G401.6 (cell line): Measurements from ENCODE around the gene MROH8.

ENCODE experiments used
- FAIRE-seq: peaks from 2 replicates; lab custom pipeline; 2012; peaks lifted over from hg19 to GRCh38; lab: Jason Lieb, UNC

The MROH8 gene

DNA sequence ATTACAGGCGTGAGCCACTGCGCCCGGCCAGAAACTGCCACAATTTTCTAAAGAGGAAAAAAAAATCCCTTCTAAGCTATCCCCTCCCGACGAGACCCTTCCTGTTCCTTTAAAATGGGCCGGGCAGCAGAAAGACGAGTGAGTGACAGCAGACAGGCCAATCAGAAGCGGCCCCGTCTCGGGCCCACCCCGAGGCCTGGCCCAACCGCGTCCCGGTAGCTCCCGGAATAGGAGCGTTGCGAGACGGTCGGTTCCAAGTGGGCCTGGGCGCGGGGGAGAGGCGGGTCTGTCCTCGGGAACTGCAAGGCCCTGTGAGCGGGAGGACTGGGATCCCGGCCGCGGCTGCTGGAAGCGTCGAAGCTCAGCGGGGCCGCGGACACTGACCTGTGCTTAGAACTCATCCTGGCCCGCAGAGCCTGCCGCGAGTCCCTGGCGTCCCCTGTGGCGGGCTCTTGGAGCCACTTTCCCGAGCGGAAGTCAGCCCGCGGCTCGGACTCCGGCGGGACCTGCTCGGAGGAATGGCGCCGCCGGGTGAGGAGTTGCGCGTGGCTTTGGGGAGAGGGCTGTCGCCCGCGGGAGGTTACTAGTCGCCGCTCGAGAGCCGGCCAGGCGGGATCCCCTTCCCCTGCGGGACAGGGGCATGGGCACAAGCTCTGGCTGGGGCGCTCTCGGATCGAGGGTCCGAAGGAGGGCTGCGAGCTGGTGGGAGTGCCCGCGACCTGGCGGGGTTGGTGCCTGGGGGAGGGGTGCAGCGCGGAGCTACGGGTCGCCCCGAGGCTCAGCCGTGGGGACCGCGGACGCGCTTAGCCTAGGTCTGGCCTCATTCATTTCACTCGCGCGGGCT is at the start of gene MROH8, which contains the start of gene RPN2:
MROH8 (minus strand) TSS at position 710 of the 844 bp plus-strand sequence.
RPN2 (plus strand) TSS at position 492 of the 844 bp plus-strand sequence; CDS start at position 519, 27 bp downstream.
- FAIRE-seq = peak; percentile 95

GRCh38 chr20:37228656-37229055 is 49.3 kb upstream of the MROH8 start:
- no peak for FAIRE-seq

DNA sequence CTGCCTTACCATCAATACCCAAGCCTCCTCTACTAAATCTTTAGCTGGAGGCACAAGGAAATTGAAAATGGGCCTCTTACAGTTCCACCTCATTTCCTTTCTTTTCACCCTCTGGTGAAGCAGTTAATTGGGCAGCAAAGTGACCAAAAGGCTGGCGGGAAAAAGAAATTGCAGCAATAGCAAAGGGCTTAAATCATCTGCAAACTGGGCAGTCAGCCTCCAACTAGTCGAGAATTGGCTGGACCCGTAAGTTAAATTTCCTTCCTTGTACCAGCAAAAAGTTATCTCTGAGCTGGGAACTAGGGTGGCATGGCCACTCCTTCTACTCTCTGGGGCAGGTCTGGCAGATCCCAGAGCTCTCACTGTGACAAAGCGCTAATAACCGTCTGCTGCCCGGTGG is 48.7 kb upstream of the MROH8 start:
- FAIRE-seq = no peak

DNA sequence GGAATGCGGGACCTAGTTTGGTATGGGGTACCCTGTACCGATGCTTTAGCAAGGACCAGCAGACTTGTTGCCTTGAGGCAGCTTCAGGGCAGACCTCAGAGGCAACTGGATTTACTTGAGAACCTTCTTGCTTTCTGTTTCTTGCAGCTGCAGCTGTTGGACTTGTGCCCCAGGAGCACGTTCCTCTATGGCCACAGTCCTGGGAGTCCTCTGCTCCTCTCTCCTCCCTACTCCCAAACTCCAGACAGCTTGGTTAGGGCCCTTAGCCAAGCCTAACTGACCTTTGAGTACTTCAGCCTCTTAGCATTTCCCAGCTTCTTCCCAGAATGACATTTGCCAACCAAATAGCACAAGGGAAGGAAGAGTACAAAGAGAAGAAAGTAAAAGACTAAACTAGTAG is 47.5 kb upstream of the MROH8 start:
- FAIRE-seq = no peak

DNA sequence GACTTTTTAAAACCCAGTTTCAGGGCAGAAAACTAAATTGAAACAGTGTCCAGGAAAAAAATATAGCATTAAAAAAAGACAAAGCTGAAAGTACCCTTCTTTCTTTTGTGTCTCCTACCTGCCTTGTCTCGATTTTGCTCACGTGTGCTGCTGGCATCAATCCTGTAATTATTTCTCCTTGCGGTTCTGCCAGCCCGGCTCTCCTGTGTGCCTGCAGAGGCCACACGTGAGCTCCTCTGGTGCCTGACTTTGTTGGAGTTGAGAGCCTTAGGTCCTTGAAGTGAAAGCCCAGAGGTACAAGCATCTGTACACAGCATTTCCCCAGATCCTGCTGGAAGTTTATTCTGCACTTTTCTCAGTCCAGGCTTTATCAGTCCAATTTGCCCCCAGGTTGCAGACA is 45.8 kb upstream of the MROH8 start:
- no peak for FAIRE-seq

DNA sequence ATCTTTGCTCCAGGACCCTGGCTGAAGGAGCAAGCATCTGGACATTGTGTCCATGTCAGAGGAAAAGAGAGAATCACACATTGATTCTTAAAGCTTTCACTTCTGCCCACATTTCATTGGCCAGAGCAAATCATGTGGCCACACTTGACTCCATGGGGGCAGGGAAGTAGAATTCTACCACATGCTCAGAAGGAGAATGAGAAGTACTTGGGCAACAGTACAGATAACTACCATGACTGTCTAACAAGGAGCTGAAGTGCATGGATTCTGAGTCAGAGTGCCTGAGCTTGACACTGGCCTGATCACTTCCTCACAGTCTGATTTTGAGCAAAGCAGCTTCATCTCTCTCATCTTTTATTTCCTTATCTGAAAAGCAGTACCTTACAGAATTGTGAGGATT is 43.7 kb upstream of the MROH8 start:
- no peak for FAIRE-seq

DNA sequence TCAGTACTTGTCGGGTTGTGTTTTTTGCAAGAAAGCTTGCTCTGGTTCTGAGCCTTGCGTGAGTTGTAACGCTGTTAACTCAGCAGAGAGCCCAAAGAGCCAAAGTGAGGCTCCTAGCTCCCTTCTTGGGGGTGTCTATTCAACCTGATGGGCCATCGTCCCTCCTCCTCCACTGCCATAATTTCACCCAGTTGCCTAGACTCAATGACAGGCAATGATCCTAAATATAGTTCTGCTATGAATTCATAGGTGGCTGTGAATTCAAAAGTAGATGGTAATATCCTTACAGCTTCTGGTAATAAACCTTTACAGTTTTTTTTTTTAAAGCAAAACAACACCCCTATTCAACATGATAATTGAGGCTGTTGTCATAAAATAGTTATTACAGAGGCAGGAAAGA is 42.7 kb upstream of the MROH8 start:
- FAIRE-seq = no peak

DNA sequence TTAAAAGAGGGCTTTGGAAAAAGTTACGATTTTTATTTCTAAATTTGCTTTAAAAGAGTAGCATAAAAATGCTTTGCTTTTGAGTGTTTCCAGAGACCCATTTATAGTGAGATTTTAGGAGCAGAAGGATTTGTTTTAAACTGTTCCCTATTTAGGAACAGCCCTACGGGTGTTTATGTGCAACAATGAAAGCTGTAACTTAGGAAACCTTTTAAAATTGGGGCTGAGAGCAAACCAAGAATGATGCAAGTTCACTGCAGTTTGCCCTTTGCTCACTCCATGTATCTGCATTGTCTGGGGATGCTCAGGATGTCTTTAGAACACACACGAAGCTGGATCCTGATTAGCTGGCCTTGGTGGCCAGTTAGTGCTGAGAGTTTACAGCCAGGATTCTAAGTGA is 41.4 kb upstream of the MROH8 start:
- no peak for FAIRE-seq

DNA sequence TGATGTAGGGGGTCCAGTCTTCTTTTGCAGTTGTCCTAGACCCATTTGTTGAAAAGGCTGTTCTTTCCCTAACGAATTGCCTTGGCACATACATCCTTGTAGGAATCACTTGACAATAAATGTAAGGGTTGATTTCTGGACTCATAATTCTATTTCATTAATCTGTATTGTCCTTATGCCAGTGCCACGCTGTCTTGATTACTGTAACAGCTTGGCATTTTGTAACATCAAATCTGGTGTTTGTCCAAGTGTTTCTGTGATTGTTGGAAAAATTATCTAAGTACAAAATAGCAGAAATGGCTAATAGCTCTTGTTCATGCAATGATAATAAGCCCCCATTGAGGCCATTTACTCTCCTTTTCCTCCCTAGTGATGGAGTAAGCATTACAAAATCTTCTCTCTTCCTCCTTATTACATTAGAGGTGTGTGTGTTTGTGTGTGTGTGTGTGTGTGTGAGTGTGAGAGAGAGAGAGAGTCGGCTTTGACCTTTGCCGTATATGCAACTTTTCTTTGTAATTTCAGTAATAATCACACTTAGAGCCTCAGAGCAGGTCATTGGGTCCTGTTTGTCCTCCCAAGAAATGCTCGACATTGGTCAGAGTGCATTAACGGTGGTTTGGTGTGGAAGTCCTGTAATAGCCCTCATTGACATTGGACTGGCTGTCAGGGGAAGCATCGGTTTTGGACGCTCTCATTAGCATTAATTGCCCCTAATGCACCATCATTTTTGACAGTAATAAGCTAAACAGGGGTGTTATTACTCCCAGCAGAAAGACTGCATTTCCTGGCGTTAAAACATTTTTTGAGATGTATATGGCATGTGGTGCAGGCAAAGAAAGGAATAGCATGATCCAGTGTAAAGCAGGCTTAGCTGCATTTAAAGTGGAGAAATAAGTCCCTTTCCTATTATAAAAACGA is 40.7 kb upstream of the MROH8 start:
- no peak for FAIRE-seq

- no peak for FAIRE-seq
These were observed 39.6 kb upstream of the MROH8 start for GRCh38 chr20:37218976-37219375.

GRCh38 chr20:37218441-37218840 is 39.1 kb upstream of the MROH8 start:
- FAIRE-seq = no peak

GRCh38 chr20:37209661-37210314 is 30.4 kb upstream of the MROH8 start:
- no peak for FAIRE-seq

GRCh38 chr20:37209193-37209592 is 29.8 kb upstream of the MROH8 start:
- FAIRE-seq = no peak

GRCh38 chr20:37207171-37207570 is 27.8 kb upstream of the MROH8 start:
- FAIRE-seq = no peak

DNA sequence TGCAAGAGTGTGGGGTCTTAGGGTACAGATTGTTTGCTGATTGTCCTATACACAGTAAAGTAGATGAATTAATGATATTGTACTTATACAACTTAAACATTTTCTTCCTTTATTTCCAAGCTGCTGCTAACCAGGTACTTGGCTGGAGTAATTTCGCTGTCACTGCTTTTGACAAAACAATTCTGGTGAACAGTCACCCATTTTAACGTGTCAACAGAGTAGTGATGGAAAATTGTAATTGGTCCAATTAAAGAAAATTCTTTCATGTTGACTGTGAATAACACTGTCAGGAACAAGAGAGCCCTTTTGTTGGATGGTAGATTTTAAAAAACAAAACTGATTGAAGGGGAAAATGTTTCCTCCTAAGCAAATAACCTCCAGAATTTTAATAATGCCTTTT is 26.4 kb upstream of the MROH8 start:
- no peak for FAIRE-seq

DNA sequence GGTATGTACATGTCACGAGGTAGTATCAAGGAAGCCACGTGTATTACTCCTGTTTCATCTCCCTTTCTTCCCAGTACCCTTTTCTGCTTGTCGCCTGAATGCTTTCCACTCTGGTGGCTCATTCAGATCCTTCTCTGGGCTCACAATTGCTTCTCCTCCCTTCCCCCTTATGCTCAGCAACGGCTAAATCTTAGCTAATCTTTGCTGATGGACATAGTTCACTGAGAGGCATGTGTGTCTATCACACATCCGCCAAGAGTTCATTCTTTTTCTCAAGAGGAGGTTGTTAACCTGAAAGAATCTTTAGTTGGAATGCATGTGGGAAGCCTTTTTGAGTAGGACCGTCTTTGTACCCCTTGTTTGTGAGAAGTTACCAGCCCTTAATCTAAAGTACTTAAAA is 25.8 kb upstream of the MROH8 start:
- no peak for FAIRE-seq

- FAIRE-seq = no peak
These were observed 24.7 kb upstream of the MROH8 start for GRCh38 chr20:37204056-37204455.

- peak; percentile 84 for FAIRE-seq
These were observed 23.1 kb upstream of the MROH8 start for GRCh38 chr20:37202267-37202943.

DNA sequence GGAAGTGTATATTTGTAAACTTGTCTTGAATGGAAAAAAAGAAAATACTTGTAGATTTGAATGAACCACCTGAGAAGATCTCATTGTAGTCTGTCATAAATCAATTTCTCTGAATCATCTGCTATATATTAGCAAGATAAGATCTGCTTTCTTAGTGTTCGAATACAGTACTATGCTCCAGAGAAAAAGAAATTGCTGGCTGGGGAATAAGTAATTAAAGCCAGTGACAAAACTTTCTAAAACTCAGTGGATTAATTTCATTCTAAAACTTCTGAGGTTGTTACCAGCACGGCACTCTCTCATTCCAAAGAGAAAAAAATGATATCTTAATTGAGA is 22.4 kb upstream of the MROH8 start:
- no peak for FAIRE-seq

DNA sequence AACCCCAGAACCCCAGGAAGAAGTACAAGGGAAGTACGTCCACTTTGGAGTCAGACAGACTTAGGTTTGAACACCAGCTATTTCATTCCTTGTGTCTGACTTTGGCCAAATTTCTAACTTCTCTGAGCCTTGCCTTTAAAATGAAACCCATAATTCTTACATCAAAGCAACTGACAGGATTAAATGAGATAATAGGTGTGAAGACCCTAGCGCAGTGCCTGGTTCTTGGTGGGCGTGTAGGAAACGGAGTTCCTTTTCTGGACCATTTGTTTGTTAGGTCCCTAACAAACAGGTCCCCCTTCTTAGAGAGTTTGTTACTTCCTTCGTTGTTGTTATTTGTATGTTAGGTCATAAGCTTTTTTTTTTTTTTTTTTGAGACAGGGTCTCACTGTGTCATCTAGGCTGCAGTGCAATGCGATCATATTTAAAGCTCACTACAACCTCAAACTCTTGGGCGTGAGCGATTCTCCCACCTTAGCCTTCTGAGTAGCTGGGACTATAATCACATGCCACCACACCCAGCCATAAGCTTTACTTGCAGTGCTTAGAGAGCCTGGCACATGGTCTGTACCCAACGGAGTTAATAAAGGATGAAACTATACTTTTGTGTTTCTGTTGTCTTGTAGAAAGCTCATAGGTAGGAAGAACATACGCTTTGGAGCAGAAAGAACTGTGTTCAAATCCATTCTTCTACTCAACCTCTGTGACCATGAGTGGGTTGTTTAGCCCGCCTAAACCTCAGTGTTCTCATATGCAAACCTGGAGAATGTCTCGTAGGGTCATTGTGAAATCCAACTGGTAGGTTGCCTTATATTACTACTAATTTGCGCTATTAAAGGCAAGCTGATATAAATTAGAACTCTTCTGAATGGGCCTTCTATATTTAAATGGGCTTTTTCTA is 21.8 kb upstream of the MROH8 start:
- no peak for FAIRE-seq

- FAIRE-seq = no peak
These were observed 21.0 kb upstream of the MROH8 start for GRCh38 chr20:37200376-37200775.
